Adrenal gland (tissue), 5 donors: ENCODE results near the gene ADAMTSL3.

ENCODE experiments used
- POLR2A ChIP-seq, 2 donors: fragments of 450-650 bp; IDR thresholded peaks; one replicate each; pipeline ENCODE4 v1.6.1; 2017; ENCODE audit warnings: antibody characterized with exemption in 2 of 2, mild to moderate bottlenecking in 2 of 2, moderate library complexity in 1 of 2
- TF ChIP-seq, protein P1 (sequence below), 6 experiments: fragments of 450-650 bp in 4 of 6; fragments of 200-600 bp in 2 of 6; sonication (generic) in 1 of 6; IDR thresholded peaks; 1 replicate in 5 of 6; 2 replicates in 1 of 6; pipeline versions ENCODE4 v1.5.1 to v1.8.0; 2016 to 2021; ENCODE audit warnings: antibody characterized with exemption in 6 of 6, mild to moderate bottlenecking in 2 of 6, moderate library complexity in 1 of 6
- donor health status: DM: no; HTN: no; CAD: no.

DNA sequence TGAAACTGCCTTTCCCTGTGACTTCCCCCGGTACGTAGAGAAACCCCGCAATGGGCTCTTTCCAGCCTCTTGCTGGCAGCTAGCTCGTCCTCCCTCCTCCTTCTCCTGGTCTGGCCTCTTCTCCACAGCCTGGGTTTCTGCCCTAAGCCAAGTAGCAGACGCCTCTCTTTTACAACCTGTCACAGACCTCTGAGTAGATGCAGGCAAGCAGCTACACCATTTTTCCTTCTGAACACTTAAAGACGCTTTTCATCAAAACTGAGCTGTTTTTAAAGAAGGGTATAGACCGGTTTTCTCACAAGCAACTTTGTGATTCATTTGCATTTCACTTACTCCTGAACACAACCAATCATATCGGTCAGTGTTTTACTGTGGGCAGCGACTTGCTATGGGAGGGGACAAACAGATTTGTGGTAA lies 32.0 kb downstream of the ADAMTSL3 start:
- TF ChIP-seq POLR2A (IDR thresholded peaks at IDR 0.05) = no peak
- TF ChIP-seq, protein P1, sequence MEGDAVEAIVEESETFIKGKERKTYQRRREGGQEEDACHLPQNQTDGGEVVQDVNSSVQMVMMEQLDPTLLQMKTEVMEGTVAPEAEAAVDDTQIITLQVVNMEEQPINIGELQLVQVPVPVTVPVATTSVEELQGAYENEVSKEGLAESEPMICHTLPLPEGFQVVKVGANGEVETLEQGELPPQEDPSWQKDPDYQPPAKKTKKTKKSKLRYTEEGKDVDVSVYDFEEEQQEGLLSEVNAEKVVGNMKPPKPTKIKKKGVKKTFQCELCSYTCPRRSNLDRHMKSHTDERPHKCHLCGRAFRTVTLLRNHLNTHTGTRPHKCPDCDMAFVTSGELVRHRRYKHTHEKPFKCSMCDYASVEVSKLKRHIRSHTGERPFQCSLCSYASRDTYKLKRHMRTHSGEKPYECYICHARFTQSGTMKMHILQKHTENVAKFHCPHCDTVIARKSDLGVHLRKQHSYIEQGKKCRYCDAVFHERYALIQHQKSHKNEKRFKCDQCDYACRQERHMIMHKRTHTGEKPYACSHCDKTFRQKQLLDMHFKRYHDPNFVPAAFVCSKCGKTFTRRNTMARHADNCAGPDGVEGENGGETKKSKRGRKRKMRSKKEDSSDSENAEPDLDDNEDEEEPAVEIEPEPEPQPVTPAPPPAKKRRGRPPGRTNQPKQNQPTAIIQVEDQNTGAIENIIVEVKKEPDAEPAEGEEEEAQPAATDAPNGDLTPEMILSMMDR (IDR thresholded peaks at IDR 0.05) = no peak
